GM18498 (cell line): ENCODE results near the gene DMRT3.

Source experiments
- ATAC-seq: cut with Tn5 transposase; IDR thresholded peaks from one replicate; pipeline ENCODE4 v1.9.1; 2021; ENCODE audit warnings: mild to moderate bottlenecking, moderate library complexity; ENCODE audit not compliant: unreplicated experiment

Gene DMRT3

GRCh38 chr9:970151-970996 lies 6.1 kb upstream of the DMRT3 start:
- ATAC-seq = no peak

DNA sequence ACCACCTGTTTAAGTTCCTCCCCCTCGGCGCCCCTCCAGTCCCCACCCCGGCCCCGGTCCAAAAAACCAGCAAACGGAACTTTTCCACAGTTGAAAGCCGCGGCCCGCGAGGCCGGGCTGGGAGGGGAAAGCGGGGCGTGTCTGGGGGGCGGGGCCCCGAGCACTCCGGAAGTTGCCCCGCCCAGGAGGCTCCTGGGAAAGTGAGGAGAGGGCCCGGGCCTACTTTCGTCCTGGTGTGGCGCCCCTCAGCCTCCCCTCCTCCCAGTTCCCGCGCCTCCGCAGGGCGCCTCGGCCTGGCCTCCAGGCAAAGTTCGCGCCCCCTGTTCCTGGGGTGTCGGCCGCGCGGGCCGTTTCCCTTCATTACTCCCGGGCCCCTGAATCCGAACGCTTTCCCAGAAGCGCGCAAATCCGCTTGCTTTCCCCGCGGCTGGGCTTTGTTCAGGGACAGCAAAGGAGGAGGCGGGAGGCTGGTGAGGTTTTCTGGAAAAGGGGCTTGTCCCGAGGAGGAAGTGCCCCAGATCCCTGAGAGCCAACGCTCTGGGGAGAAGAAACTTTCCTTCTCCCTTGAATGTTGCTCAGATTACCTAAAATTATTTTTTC lies 4.5 kb upstream of the DMRT3 start:
- no peak for ATAC-seq

DNA sequence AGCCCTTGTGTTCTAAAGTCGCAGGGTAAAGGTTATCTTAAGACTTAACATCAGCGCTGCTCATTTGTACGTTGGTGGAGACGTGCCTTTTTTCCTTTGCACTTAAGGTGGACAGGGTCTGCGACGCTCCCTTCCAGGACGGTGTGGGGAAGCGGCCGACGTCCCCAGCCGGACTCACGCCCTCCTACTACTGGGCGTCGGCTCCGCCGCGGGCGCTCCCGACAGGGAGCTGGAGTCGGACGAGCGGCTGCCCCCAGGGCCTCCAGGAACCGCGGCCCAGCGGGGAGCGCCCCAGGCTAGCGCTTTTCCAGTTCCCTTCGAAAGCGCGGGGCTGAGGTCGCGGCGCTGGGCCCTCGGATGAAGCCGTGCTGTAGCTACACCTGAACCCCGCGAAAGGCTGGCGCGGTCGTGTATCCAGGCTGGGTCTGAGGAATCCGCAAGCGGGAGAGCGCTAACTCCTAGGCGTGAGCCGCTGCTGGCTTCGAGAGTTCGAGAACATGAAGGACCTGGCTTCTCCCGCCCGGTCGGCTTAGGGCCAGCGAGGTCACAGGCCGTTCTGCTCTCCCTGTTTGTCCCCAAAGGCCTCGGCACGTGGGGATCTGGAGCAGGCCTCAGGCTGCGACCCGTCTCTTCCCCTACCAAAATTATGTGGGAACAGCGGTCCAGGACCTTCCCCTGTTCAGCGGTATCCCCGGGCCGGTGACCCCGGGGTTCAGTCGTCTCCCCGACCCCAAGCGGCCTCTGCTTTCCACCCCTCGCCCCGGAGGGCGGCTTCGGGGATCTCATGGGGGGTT lies 3.8 kb upstream of the DMRT3 start:
- no peak for ATAC-seq

DNA sequence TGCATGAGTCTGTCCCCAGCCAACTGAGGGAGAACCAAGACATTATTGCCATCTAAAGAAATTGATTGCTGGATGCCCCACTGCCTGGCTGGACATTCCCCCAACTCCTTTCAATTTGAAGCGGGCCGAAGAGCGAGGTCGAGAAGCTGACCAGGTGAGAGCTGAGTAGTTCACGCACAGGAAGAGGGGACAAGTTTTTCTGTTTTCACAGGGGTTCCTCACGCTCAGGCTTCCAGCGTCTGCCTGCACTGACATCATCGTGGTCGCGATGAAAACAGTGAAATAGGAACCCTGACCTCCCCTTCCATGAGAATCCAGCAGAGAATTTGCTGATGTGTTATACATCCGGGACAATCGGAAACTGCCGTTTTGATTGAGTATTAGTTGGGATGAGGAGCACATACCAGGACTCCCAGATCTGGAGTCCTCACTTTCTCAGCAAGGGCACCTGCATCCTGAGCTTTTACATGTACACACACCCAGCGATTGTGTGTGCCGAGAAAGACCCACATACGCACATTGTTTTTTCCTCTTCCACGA lies 3.1 kb upstream of the DMRT3 start:
- no peak for ATAC-seq

DNA sequence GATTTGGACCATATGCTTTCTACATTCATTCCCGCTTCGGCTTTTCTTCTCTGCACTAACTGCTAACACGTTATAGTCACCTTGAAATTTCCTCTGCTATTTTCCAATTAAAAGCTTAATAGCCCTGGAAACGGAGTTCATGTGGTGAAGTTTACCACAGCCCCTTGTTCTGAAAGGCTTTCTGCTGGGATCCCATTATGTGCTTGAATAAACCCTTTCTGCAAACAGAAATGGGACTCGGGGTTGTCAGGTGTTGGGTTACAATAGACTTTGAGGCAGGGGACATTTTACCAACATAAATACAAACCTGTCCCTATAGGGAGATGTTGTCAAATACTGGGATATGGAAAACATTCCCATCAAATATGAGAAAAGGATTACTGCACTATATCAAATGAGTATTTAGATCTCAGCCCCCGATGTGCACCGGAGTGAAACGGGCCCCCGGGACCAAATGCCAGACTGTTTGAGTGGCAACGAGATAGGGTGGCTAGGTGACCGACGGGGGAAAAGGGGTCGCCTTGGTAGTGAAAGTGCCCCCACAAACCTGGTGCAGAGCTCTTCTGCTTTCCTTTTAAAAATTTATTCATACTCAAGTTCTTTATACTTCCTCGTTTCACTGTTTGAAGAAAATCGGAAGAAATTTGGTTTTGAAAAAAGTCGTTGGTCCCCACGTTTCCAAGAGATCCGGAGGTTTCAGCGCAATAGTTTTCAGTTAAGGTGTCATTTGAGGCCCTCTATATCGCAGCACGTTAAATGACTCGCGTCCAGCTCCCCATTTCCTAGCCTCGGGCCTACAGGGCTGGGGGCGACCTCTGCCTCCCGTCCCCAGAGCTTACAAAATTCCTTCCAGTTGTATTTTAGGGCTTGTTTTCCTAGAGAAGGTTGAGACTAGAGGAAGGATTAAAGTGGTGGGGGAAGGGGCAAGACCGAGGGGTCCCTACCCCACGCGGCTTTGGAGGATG lies 2.1 kb upstream of the DMRT3 start:
- no peak for ATAC-seq

GRCh38 chr9:974996-975739 lies 1.3 kb upstream of the DMRT3 start:
- no peak for ATAC-seq

DNA sequence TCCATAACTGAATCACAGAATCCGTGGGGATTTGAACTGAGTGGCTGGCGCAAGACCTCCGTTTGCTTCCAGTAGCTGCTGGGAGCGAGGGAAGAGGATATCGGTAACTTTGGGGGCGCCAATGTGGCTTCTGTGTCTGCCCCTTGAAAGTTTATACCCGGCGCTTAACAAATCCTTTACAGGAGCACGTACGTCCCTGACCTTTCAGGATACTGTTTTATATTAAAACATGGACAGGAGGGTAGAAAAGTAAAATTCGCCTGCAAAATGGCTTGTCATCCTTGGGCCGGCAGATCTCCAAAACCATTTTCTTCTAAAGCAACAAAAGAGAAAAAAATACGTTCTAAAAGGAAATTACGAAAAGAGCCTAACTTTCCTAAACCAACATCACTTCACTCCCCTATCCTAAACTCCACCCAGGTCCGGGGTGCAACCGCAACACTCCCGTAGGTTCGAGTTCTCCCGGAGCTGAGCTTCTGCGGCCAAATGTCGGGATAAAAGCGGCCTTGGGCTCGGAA lies 656 bp upstream of the DMRT3 start:
- no peak for ATAC-seq

DNA sequence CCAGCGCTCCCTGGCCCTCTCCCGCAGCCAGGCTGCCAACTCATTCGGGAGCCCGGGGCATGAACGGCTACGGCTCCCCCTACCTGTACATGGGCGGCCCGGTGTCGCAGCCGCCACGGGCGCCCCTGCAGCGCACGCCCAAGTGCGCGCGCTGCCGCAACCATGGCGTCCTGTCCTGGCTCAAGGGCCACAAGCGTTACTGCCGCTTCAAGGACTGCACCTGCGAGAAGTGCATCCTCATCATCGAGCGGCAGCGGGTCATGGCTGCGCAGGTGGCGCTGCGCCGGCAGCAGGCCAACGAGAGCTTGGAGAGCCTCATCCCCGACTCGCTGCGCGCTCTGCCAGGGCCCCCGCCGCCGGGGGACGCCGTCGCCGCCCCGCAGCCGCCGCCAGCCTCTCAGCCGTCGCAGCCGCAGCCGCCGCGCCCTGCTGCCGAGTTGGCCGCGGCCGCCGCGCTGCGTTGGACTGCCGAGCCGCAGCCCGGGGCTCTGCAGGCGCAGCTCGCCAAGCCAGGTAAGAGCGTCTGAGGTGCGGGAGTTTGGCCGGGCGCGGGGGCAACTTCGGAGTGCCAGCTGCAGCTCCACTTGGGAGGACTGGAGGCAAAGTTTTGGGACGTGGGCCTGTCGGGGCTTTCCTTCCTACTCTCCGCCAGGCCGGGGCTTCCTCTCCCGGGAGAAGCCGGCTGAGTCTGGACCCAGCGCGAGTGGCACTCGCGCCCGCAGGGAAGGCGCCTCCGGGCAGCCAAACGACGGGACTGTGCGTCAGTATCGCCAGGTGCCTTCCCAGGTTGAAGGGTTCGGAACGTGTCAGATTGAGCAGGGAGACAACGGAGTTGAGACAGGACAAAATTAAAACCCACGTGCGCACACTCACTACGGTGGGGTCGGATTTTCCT lies 735 bp downstream of the DMRT3 start:
- no peak for ATAC-seq

DNA sequence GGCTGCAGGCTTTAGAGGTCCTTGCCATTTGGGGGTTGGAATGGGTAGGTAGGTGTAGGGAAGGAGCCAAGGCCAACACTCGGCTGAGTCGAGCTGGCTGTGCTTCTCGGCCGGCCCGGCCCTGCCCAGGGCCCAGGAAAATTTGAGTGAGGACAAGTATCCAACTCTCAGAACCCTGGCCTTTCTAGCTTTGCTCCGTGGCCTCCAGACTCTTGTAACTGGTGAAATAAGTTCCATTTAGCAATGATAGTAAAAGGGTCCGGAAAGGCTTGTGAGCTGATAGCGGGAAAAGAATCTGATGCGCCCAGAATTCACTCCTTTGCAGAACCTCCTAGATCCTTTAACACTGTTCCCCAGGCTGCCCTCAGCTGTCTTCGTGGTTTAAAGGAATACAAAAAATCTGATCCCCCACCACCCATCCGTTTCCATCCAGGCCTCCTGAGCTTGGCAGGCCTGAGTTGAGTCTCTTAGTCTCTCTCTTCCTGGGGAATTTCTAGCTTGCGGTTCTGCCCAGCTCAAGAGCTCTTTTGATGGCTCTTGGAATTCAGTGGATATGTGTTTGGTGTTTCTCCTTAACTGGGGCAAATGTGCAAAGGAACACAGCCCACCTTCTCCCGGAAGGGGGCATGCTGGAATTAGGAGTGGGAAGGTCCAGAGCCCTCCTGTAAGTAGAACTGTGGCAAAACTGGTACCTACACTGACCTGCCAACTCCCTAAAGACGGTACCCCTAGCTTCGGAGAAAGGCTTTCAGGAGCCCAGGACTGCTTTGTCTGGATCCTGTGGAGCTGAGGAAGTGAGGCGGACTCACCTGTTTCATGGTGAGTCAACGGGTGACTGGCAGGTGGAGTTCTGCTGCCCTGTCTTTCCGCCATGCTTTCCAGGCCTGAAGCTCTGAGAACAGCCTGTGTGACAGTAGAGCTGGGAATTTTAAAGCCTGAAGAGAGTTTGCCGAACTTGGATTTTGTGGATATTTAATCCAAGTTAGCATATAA lies 1.7 kb downstream of the DMRT3 start:
- no peak for ATAC-seq

DNA sequence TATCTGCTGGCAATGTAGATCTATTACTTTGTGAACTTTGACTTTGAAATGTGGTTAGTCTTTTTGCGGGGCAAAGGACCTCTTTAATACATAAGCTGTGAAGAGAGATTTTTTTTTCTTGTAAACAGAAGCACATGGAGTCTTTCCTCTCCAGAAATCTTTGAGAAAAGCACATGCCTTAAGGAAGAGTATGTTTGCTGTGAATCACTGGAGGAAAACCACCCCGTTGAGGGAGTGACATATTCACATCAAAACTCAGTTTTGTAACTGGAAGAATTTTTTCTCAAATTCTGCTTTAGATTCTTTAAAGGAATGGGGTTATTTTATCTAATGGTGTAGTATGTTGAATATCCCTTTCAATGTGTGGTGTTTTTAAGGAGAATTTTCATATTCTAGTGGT lies 3.5 kb downstream of the DMRT3 start:
- no peak for ATAC-seq

GRCh38 chr9:980640-981039 lies 4.2 kb downstream of the DMRT3 start:
- no peak for ATAC-seq

DNA sequence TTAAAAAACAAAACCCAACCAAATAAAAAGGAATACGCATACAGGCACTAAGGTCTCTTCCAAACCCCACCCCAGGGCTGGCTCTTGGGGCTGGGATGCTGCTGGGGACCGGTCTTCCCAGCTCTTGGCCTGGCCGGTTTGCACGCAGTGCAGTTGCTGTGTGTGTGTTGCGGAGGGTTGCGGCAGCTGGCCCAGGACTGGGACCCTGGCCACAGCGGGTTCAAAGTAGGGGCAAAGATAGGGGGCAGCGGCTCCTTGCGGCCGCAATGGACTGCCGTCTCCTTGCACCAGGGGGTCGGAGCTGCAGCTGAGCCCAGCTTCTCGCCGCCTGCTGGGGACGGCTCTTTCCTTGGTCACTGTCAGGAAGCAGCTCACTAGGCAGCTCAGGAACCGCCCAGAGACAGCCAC lies 5.0 kb downstream of the DMRT3 start:
- no peak for ATAC-seq

GRCh38 chr9:982394-983230 lies 6.2 kb downstream of the DMRT3 start:
- ATAC-seq = no peak

DNA sequence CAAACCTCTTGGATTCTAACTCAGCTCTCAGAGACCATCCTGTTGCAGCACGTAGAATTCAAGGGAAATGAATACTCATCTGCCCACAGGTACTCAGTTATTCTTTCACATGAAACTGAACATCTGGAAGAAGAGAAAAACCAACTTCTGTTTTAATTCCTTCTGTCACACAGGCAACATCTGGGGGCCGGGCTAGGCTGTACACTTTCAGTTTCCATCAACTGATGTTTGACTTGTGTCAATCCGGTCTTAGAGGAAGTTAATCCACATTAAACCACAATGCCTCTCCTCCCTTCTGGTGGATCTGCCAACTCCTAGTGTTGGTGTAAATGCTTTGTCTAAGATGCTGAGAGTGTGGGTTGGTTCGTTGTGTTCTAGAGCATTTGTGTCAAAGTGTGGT lies 17.6 kb downstream of the DMRT3 start:
- peak; percentile 72 for ATAC-seq

GRCh38 chr9:995192-995591 lies 18.7 kb downstream of the DMRT3 start:
- ATAC-seq = no peak

DNA sequence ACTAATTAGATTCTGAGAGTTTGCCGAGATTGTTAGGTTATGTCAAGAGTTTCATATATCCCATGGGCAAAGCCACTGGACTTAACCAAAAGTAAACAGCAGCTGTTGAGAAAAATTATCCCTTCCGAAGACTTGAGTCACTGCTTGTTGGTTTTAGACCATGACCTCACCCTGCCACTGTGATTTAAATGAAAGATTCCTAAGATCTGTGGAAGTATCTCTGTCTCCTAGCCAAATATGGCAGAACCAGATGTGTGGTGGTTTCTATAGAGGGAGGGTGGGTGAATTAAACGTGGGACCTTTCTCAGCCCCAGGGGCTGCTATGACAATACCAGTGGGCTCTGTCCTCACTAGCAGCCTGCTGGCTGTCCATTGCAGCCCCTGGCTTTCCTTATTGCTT lies 19.3 kb downstream of the DMRT3 start:
- ATAC-seq = no peak
